Endothelial cell (in vitro differentiated cells): ENCODE data around the gene TADA3. TPM values are rescaled to one million over a fixed set of nuclear protein-coding genes. Genes with fewer than 3 reads are reported as not detected.

Source experiments
- DNase-seq: peaks from one replicate; pipeline ENCODE4 v3.0.0; 2021; ENCODE audit warnings: low spot score
- H3K27ac Mint-ChIP-seq: one replicate; pipeline ENCODE4 v1.8.0; 2021; ENCODE audit warnings: mixed read lengths, inconsistent platforms; ENCODE audit not compliant: unreplicated experiment
- H3K27me3 Mint-ChIP-seq: one replicate; pipeline ENCODE4 v1.8.0; 2021; ENCODE audit warnings: mild to moderate bottlenecking, moderate library complexity, mixed read lengths, inconsistent platforms; ENCODE audit not compliant: unreplicated experiment
- H3K36me3 Mint-ChIP-seq: one replicate; pipeline ENCODE4 v1.8.0; 2021; ENCODE audit warnings: mild to moderate bottlenecking, low read depth, mixed read lengths, inconsistent platforms; ENCODE audit not compliant: unreplicated experiment
- H3K4me1 Mint-ChIP-seq: one replicate; pipeline ENCODE4 v1.8.0; 2021; ENCODE audit warnings: mild to moderate bottlenecking, mixed read lengths, inconsistent platforms; ENCODE audit not compliant: unreplicated experiment
- H3K4me3 Mint-ChIP-seq: one replicate; pipeline ENCODE4 v1.8.0; 2021; ENCODE audit warnings: mild to moderate bottlenecking, mixed read lengths, inconsistent platforms; ENCODE audit not compliant: unreplicated experiment
- H3K9me3 Mint-ChIP-seq: one replicate; pipeline ENCODE4 v1.8.0; 2021; ENCODE audit warnings: mixed read lengths, inconsistent platforms; ENCODE audit not compliant: unreplicated experiment
- CTCF ChIP-seq: fragments of 200-600 bp; sonication (generic); IDR thresholded peaks from one replicate; pipeline ENCODE4 v1.5.0; 2021; ENCODE audit warnings: antibody characterized with exemption; ENCODE audit not compliant: unreplicated experiment
- total RNA-seq: library from RNA; stranded (reverse); fragmentation: NEBNext Ultra II Directional; extraction: Animal tissue kit (Norgen Biotek cat#: 25700); gene quantifications from one replicate; pipeline ENCODE4 v1.2.1, GENCODE V29; 2021; ENCODE audit not compliant: unreplicated experiment

The TADA3 gene
- total RNA-seq, 1 donor from 2014 or later: 35.4 TPM

DNA sequence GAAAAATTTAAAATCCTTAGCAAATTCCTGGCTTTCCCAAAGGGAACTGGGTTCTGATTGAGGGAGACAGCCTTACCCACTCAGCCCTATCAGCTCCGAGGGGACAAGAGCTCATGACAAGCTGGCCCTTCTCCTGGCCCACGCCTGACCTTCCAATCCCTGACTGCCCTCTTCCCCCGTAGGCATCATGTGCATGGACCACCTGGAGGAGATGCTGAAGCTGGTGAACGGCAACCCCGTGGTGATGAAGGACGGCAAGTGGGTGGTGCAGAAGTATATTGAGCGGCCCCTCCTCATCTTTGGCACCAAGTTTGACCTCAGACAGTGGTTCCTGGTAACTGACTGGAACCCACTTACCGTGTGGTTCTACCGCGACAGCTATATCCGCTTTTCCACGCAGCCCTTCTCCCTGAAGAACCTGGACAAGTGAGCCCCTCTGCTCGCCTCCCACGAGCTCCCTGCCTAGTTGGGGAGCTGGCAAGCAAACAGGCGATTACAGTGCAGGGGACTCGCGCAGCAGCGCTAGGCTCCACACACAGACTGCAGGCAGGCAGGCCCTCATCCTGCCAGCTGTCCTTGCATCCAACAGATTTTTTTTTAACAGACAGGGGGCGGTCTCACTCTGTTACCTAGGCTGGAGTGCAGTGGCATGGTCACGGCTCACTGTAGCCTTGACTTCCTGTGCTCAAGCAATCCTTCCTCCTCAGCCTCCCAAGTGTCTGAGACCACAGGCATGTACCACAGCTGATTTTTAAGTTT, 34.7 kb upstream of the TADA3 start:
- Mint-ChIP-seq H3K4me1 (no peaks in the 10 kb centered on the region), H3K27ac (no peak overlapping the region), H3K27me3 (peaks cover 3% of the 10 kb centered on the region), H3K4me3 (no peak overlapping the region), H3K9me3 (no peaks in the 10 kb centered on the region), H3K36me3 (peaks cover 4% of the 10 kb centered on the region)
- TF ChIP-seq CTCF: peak; percentile 46
- peak; percentile 38 for DNase-seq

- no peak overlapping the region for H3K4me3 Mint-ChIP-seq
- TF ChIP-seq CTCF: no peak
- no peak for DNase-seq
These were observed 33.3 kb upstream of the TADA3 start for GRCh38 chr3:9825451-9826040.

DNA sequence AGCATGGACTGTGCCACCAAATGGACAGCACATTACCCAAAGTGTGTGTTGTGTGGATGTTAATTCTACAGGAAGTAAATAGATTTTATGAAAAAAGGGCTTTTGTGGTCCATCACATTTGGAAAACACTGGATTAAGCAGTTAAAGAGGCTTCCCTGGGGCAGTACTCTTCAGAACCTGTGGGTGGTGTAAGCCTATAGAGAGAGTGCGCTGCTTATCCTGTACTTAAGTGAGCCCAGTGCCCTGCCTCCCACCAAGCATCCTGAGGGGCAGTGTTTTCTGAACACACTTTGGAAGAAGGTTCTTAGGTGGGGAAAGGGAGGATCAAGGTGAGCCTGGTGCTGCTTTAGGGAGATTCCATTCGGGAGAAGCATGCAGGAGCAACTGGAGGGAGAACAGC, 28.7 kb upstream of the TADA3 start:
- Mint-ChIP-seq H3K9me3 (no peaks in the 10 kb centered on the region), H3K4me3 (no peak overlapping the region), H3K27ac (no peak overlapping the region), H3K27me3 (no peaks in the 10 kb centered on the region), H3K4me1 (no peaks in the 10 kb centered on the region), H3K36me3 (no peaks in the 10 kb centered on the region)
- no peak for TF ChIP-seq CTCF
- no peak for DNase-seq

More at GRCh38 chr3:9825451-9826040, 33.3 kb upstream of the TADA3 start:
- Mint-ChIP-seq H3K36me3 (no peaks in the 10 kb centered on the region), H3K4me1 (no peaks in the 10 kb centered on the region), H3K27ac (no peak overlapping the region), H3K27me3 (no peaks in the 10 kb centered on the region), H3K9me3 (no peaks in the 10 kb centered on the region)

- no peaks in the 10 kb centered on the region for H3K27me3 Mint-ChIP-seq
- no peaks in the 10 kb centered on the region for H3K9me3 Mint-ChIP-seq
These were observed 28.3 kb upstream of the TADA3 start for GRCh38 chr3:9820543-9820942.

More at GRCh38 chr3:9820543-9820942, 28.3 kb upstream of the TADA3 start:
- Mint-ChIP-seq H3K4me3 (no peak overlapping the region), H3K27ac (no peak overlapping the region), H3K36me3 (no peaks in the 10 kb centered on the region), H3K4me1 (no peaks in the 10 kb centered on the region)
- no peak for DNase-seq
- no peak for TF ChIP-seq CTCF
